Mesendoderm (in vitro differentiated cells): ENCODE data around the gene HHIPL2. TPM values are rescaled to one million over a fixed set of nuclear protein-coding genes. Genes with fewer than 3 reads are reported as not detected.
A peak's percentile ranks its signal among the peaks of the same experiment; 100 is the strongest.
"Not testable (repeated sequence)": the region's sequence is repeated elsewhere in the genome, so short reads cannot be mapped to it uniquely, and the experiment has no call there.

Experiments
- DNase-seq: peaks from one replicate; pipeline ENCODE4 v3.0.0; 2013
- H2AK5ac ChIP-seq: 2 replicates; pipeline ENCODE4 v1.6.1; 2013; ENCODE audit warnings: low read length, inconsistent platforms
- H2BK120ac ChIP-seq: 2 replicates; pipeline ENCODE4 v1.6.1; 2013; ENCODE audit warnings: low read depth, mild to moderate bottlenecking, low read length, moderate library complexity, mixed read lengths
- H2BK15ac ChIP-seq: replicated peaks from 2 replicates; pipeline ENCODE4 v1.6.1; 2013; ENCODE audit warnings: low read depth, mild to moderate bottlenecking, moderate library complexity
- H2BK5ac ChIP-seq: 2 replicates; pipeline ENCODE4 v1.6.1; 2013; ENCODE audit warnings: low read length, inconsistent platforms
- H3K18ac ChIP-seq: 2 replicates; pipeline ENCODE4 v1.6.1; 2013; ENCODE audit warnings: mild to moderate bottlenecking, low read length, mixed read lengths
- H3K23ac ChIP-seq: one replicate; pipeline ENCODE4 v1.6.1; 2013; ENCODE audit warnings: low read length
- H3K27ac ChIP-seq: 2 replicates; pipeline ENCODE4 v1.5.1; 2013; ENCODE audit warnings: low read depth, mild to moderate bottlenecking, inconsistent platforms, low read length, moderate library complexity
- H3K27me3 ChIP-seq: 2 replicates; pipeline ENCODE4 v1.6.1; 2013; ENCODE audit warnings: low read length, control low read depth, mild to moderate bottlenecking, inconsistent platforms; ENCODE audit not compliant: insufficient read depth, poor library complexity
- H3K36me3 ChIP-seq: 2 replicates; pipeline ENCODE4 v1.6.1; 2013; ENCODE audit warnings: low read length, inconsistent platforms; ENCODE audit not compliant: control insufficient read depth, insufficient read depth
- H3K4ac ChIP-seq: one replicate; pipeline ENCODE4 v1.6.1; 2013; ENCODE audit warnings: low read depth, mild to moderate bottlenecking, low read length, moderate library complexity
- H3K4me1 ChIP-seq: 2 replicates; pipeline ENCODE4 v1.6.1; 2013; ENCODE audit warnings: low read depth, low read length, inconsistent platforms; ENCODE audit not compliant: control insufficient read depth
- H3K4me2 ChIP-seq: 2 replicates; pipeline ENCODE4 v1.6.1; 2013; ENCODE audit warnings: low read length
- H3K4me3 ChIP-seq: 2 replicates; pipeline ENCODE4 v1.5.1; 2013; ENCODE audit warnings: mild to moderate bottlenecking, low read length
- H3K56ac ChIP-seq: one replicate; pipeline ENCODE4 v1.6.1; 2013; ENCODE audit warnings: low read length
- H3K79me1 ChIP-seq: 2 replicates; pipeline ENCODE4 v1.6.1; 2013; ENCODE audit warnings: low read length, inconsistent platforms
- H3K79me2 ChIP-seq: 2 replicates; pipeline ENCODE4 v1.6.1; 2013; ENCODE audit warnings: mild to moderate bottlenecking, low read length; ENCODE audit not compliant: control insufficient read depth, insufficient read depth
- H3K9ac ChIP-seq: 2 replicates; pipeline ENCODE4 v1.6.1; 2013; ENCODE audit warnings: low read length, inconsistent platforms
- H4K5ac ChIP-seq: one replicate; pipeline ENCODE4 v1.6.1; 2013; ENCODE audit warnings: low read length
- H4K8ac ChIP-seq: one replicate; pipeline ENCODE4 v1.6.1; 2013; ENCODE audit warnings: low read depth, mild to moderate bottlenecking, control low read depth, low read length, moderate library complexity
- WGBS: extraction: QIAGEN DNeasy Blood & Tissue Kit; methylation state at CpG from one replicate; pipeline ENCODE4 v1.1.7; 2013; ENCODE audit warnings: low lambda C conversion rate, missing lambda C conversion rate; ENCODE audit not compliant: insufficient coverage; ENCODE audit errors: extremely low coverage; 5-methylcytosine and 5-hydroxymethylcytosine counted together
- small RNA-seq: library from polyadenylated mRNA; stranded (forward); fragments of <200 nt; extraction: miRNeasy Mini kit (QIAGEN cat#:217004); gene quantifications from one replicate; pipeline ENCODE3, GENCODE V24; 2013; ENCODE audit not compliant: insufficient read depth

The HHIPL2 gene

DNA sequence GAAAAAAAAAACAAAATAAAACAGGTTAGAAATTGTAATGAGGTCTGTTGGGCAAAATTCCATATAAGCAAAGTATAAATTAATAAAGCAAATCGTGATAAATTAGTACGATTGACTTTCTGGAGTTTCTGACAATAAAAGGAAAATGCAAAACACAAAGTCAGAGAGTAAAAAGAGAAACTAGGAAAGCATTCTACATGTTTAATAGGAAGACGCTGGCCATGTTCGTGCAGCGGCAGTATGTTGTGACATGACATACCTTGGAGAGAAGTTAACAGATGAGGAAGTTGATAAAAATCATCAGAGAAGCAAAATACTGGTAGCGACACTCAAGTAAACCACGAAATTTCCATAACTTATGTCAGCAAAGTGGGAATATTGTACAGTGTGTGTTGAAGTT, 68.3 kb downstream of the HHIPL2 start:
- not testable (repeated sequence) for H3K27ac ChIP-seq, H2BK120ac ChIP-seq, H2AK5ac ChIP-seq, H3K79me1 ChIP-seq, H3K23ac ChIP-seq, H3K4me3 ChIP-seq, H3K4me1 ChIP-seq, H4K8ac ChIP-seq, H3K18ac ChIP-seq, H2BK5ac ChIP-seq, H3K56ac ChIP-seq, H4K5ac ChIP-seq, H3K27me3 ChIP-seq, DNase-seq, H3K4me2 ChIP-seq, H3K79me2 ChIP-seq, H3K9ac ChIP-seq, H2BK15ac ChIP-seq, H3K36me3 ChIP-seq, H3K4ac ChIP-seq
- WGBS: no CpG with 5 or more reads among the region's 7 CpGs

DNA sequence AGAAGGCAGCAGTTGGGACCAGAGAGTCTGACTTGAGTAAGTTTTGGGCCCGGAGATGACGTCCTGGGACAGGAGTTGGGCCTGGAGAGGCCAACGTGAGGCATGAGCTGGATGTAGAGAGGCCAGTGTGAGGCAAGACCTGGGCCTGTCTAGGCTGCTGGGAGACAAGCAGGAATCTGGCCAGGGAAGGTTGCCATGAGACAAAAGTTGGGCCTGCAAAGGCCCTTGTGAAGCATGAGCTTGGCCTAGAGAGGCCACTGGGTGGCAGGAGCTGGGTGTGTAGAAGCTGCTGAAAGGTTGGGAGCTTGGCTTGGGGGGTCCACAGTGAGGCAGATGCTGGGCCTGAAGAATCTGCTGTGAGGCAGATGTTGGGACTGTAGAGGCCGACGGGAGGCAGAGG, 71.5 kb downstream of the HHIPL2 start:
- H3K79me1 ChIP-seq, H3K56ac ChIP-seq, H3K79me2 ChIP-seq, H3K4ac ChIP-seq, H3K4me1 ChIP-seq, H2BK120ac ChIP-seq, H4K5ac ChIP-seq, H3K18ac ChIP-seq, H2AK5ac ChIP-seq, H3K36me3 ChIP-seq, H3K27ac ChIP-seq, H2BK5ac ChIP-seq, H3K4me2 ChIP-seq, H3K27me3 ChIP-seq, H3K9ac ChIP-seq, H3K23ac ChIP-seq, H2BK15ac ChIP-seq, H4K8ac ChIP-seq, H3K4me3 ChIP-seq: not testable (repeated sequence)
- no CpG with 5 or more reads among the region's 5 CpGs for WGBS
- DNase-seq: peak; percentile 64

DNA sequence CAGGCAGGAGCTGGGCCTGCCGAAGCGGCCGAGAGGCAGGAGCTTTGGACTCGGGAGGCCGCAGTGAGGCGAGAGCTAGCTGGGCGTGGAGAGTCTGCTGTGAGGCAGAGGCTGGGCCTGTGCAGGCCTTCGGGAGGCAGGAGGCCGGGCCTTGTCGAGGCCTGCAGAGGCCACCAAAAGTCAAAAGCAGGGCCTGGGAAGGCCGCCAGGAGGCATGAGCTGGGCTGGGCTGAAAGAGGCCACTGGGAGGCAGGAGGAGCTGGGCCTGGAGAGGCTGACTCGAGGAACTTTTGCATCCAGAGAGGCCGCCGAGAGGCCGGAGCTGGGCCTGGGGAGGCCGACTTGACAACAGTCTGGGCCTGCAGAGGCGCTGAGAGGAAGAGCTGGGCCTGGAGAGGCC, 74.2 kb downstream of the HHIPL2 start:
- not testable (repeated sequence) for DNase-seq, H3K18ac ChIP-seq, H3K9ac ChIP-seq, H4K8ac ChIP-seq, H3K56ac ChIP-seq, H2BK120ac ChIP-seq, H3K4me3 ChIP-seq, H3K27ac ChIP-seq, H3K23ac ChIP-seq, H3K4ac ChIP-seq, H2BK15ac ChIP-seq, H3K27me3 ChIP-seq, H4K5ac ChIP-seq, H2AK5ac ChIP-seq, H3K79me2 ChIP-seq, H3K4me1 ChIP-seq, H2BK5ac ChIP-seq, H3K36me3 ChIP-seq, H3K4me2 ChIP-seq, H3K79me1 ChIP-seq
- WGBS: no CpG with 5 or more reads among the region's 17 CpGs

DNA sequence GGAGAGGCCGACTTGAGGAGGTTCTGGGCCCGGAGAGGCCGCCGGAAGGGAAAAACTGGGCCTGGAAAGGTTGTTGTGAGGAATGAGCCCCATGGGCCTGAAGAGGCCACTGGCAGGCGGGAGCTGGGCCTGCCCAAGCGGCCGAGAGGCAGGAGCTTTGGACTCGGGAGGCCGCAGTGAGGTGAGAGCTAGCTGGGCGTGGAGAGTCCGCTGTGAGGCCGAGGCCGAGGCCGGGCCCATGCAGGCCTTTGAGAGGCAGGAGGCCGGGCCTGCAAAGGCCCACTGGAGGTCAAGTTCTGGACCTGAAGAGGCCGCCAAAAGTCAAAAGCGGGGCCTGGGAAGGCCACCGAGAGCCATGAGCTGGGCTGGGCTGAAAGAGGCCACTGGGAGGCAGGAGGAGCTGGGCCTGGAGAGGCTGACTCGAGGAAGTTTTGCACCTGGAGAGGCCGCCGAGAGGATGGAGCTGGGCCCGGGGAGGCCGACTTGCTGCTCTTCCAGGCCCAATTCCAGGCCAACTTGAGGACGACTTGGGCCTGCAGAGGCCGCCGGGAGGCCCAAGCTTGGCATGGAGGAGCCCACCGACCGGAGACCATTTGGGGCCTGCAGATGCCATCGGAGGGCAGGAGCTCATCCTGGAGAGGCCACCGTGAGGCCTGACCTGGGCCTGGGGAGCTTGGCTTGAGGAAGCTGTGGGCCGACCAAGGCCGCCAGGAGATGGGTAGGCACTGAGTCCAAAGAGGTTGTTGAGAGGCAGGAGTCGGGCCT, 74.9 kb downstream of the HHIPL2 start:
- not testable (repeated sequence) for H3K79me1 ChIP-seq, H3K4ac ChIP-seq, H3K4me3 ChIP-seq, H3K23ac ChIP-seq, H4K8ac ChIP-seq, H4K5ac ChIP-seq, H3K4me2 ChIP-seq, H3K9ac ChIP-seq, H3K56ac ChIP-seq, H3K36me3 ChIP-seq, H3K27ac ChIP-seq, H3K79me2 ChIP-seq, H2BK120ac ChIP-seq, DNase-seq, H2AK5ac ChIP-seq, H3K18ac ChIP-seq, H3K4me1 ChIP-seq, H2BK15ac ChIP-seq, H2BK5ac ChIP-seq, H3K27me3 ChIP-seq
- no CpG with 5 or more reads among the region's 33 CpGs for WGBS

Small RNAs within 50 kb of the gene (small RNA-seq; reads per million reads assigned to genes)
- gene RNU6-791P: not detected
